ENCODE results near the gene TUBG2.
"Not testable (repeated sequence)": the region's sequence is repeated elsewhere in the genome, so short reads cannot be mapped to it uniquely, and the experiment has no call there.

Gene TUBG2

DNA sequence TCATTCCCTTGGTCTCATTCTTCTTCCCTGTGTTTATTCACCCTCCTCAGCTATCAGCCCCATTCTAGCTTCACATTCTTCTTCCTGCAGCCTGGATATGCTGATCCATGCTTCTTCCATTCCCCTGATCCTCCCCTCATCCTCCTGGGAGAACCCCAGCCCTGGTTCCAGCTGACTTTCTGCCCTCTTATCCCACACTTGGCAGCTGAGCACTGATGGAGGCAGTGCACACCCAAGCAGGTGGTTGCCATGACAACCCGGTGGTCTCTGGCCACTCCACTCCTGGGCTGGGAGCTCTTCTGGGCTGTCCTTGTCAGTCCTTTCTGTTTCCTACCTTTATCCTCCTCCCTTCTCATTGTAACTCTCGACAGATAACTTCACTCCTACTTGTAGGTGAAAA lies 16.7 kb upstream of the TUBG2 start:
- H3K4me3 ChIP-seq (ENCODE audit: low read depth, low read length), result no peak overlapping the region
- no peak for DNase-seq (ENCODE audit: low read depth)
- TF ChIP-seq, protein P1, sequence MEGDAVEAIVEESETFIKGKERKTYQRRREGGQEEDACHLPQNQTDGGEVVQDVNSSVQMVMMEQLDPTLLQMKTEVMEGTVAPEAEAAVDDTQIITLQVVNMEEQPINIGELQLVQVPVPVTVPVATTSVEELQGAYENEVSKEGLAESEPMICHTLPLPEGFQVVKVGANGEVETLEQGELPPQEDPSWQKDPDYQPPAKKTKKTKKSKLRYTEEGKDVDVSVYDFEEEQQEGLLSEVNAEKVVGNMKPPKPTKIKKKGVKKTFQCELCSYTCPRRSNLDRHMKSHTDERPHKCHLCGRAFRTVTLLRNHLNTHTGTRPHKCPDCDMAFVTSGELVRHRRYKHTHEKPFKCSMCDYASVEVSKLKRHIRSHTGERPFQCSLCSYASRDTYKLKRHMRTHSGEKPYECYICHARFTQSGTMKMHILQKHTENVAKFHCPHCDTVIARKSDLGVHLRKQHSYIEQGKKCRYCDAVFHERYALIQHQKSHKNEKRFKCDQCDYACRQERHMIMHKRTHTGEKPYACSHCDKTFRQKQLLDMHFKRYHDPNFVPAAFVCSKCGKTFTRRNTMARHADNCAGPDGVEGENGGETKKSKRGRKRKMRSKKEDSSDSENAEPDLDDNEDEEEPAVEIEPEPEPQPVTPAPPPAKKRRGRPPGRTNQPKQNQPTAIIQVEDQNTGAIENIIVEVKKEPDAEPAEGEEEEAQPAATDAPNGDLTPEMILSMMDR (IDR thresholded peaks at IDR 0.05; ENCODE audit: insufficient read depth, low read depth, low read length, missing control alignments), result no peak

DNA sequence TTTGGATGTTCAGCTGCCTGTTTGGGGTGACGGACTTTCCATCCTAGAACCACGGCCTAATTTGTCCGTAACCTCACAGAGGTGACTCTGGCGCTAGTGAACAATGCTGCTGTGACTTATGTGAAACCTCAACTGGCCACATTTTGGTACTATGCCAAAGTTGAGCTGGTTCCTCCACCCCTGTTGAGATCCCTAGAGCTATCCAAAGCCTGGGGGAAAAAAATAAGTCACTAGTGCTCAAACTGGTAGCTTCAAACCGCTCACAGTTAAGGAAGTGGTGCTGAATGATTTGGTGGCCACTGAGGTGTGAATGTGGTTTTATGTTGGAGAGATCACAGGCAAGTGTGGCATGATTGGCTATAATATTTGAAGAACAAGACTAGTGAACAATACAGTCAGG lies 11.3 kb upstream of the TUBG2 start:
- no peak overlapping the region for H3K4me3 ChIP-seq (ENCODE audit: low read depth, low read length)
- DNase-seq (ENCODE audit: low read depth), result peak; percentile 59
- TF ChIP-seq, protein P1 (IDR thresholded peaks at IDR 0.05; ENCODE audit: insufficient read depth, low read depth, low read length, missing control alignments), result no peak

DNA sequence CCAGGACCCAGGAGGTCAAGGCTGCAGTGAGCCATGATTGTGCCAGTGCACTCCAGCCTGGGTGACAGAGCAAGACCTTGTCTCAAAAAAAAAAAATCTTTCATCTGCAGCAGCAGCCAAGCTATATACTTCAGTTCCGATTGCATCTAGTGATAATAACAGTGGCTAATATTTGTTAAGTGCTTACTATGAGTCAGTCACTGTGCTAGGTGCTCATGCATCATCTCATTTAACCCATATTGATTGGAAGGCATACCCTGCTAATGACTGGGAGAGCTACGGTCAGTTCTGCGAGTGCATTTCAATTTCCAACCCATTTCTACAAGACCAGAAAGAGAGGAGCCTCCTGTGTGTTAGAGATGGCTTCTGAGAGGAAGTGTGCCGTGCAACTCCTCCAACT lies 7.7 kb upstream of the TUBG2 start:
- TF ChIP-seq, protein P1 (IDR thresholded peaks at IDR 0.05; ENCODE audit: insufficient read depth, low read depth, low read length, missing control alignments), result no peak
- H3K4me3 ChIP-seq (ENCODE audit: low read depth, low read length), result no peak overlapping the region
- no peak for DNase-seq (ENCODE audit: low read depth)

DNA sequence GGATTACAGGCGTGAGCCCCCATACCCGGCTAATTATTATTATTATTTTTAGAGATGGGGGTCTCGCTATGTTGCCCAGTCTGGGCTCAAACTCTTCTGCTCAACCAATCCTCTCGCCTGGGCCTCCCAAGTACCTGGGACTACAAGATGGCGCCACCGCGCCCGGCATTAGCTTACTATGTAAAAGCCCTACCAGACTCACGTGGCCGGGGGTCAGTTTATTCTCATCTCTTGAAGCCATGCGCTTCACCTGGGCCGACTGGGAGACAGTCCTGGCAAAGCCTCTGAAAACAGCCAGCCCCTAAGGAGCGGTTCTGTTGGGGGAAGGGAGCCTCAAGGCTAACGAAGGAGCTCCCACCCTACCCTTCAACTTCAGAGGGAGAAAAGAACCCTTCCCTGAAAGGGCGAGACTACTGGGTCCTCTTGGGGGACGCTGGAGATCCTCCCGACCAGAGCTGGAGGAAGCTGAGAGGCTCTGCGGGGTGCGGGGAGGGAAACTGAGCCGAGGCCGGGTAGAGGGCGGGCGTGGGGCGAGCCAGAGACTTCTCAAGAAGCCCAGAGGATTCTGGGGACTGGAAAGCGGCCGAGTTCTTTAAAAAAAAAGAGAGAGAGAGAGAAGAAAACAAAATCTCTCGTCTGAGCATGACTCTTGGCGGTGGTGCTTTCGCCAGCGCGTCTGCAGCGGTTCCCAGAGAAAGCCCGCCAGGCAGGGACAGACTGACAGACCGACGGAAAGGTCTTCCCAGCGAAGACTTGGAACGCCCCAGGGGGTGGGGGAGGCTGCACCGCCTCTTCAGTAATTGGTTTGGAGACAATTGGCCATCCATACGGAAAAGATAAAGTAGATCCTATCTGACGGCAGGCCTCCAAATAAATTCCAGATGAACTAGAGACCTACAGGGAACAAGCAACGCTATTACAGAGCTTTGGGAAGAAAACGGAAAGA lies 5.6 kb upstream of the TUBG2 start:
- DNase-seq (ENCODE audit: low read depth), result no peak

DNA sequence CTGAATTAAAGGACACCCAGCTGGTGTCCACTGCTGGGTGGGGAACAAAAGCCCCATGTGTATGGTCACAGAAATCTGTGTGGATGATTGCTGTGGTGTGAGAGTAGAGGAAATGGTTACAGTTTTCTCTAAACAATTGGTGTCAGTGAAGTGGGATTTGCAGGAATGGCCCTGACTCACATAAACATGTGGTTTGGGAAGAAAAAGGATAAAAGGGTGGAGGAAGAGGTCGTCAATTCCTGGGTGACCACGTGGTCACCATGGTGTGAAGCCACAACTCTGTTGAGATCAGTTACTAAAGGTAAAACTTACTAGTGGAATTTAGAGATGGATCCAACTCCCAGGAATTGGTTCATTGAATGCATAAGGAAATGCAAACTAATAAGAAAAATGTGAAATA lies 3.6 kb upstream of the TUBG2 start:
- H3K4me3 ChIP-seq (ENCODE audit: low read depth, low read length), result no peak overlapping the region
- TF ChIP-seq, protein P1 (IDR thresholded peaks at IDR 0.05; ENCODE audit: insufficient read depth, low read depth, low read length, missing control alignments), result no peak
- DNase-seq (ENCODE audit: low read depth), result no peak

More for the DNA sequence above, 5.6 kb upstream of the TUBG2 start:
- TF ChIP-seq, protein P1 (IDR thresholded peaks at IDR 0.05; ENCODE audit: insufficient read depth, low read depth, low read length, missing control alignments), result no peak
- no peak overlapping the region for H3K4me3 ChIP-seq (ENCODE audit: low read depth, low read length)

DNA sequence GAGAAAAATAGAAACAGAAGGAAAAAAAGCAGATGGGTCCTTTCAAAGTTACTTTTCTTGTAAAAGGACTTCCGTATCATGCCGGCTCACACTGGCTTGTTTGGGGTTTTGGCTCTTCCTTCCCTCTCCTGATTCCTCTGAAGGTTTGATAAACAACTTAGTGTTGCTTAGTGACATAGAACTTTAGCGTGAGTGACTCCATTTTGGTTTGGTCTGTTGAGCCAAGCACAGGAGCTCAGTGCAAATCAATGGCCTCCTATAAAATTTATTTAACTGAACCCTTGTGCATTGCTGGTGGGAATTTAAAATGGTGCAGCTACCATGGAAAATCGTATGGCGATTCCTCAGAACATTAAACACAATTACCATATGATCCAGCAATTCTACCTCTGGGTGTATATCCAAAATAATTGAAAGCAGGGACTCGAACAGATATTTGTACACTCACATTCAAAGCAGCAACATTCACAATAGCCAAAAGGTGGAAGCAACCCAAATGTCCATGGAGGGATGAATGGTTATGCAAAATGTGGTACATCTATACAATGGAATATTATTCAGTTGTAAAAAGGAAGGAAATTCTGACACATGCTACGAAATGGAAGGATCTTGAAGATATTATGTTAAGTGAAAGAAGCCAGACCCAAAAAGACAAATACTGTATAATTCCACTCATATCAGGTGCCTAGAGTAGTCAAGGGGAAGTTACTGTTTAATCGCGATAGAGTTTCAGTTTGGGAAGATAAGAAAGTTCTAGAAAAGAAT lies 1.1 kb upstream of the TUBG2 start:
- no peak for DNase-seq (ENCODE audit: low read depth)
- TF ChIP-seq, protein P1 (IDR thresholded peaks at IDR 0.05; ENCODE audit: insufficient read depth, low read depth, low read length, missing control alignments), result no peak
- H3K4me3 ChIP-seq (ENCODE audit: low read depth, low read length), result no peak overlapping the region

DNA sequence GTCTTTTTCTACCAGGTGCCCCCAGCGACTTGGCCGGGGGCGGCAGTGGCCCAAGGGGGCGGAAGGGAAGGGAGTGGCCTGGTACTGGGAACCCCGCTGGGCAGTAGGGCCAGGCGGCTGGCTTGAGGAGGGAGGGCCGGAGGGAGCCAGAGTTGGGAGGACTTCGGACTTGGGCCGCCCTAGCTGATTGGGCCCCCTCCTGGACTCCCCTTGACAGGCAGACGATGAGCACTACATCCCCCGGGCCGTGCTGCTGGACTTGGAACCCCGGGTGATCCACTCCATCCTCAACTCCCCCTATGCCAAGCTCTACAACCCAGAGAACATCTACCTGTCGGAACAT lies 819 bp downstream of the TUBG2 start:
- not testable (repeated sequence) for H3K4me3 ChIP-seq (ENCODE audit: low read depth, low read length); DNase-seq (ENCODE audit: low read depth)

All from GM12865 (cell line).